ENCODE data around the gene ZNF100. TPM values are rescaled to one million over a fixed set of nuclear protein-coding genes. Genes with fewer than 3 reads are reported as not detected.
"Not testable (repeated sequence)": the region's sequence is repeated elsewhere in the genome, so short reads cannot be mapped to it uniquely, and the experiment has no call there.

ZNF100 gene
- polyA plus RNA-seq, 1 of the 3 experiments (the other 2 are of a cell fraction), result 1.1 TPM

- Histone ChIP-seq H3K79me2 (ENCODE audit: insufficient read depth) (no peaks in the 10 kb centered on the region), H3F3A (replicated peaks; ENCODE audit: insufficient read depth) (no peaks in the 10 kb centered on the region), H3K27me3 (ENCODE audit: insufficient read depth) (no peaks in the 10 kb centered on the region), H3K9ac (no peak overlapping the region), H3K4me1 (ENCODE audit: control insufficient read depth in 1 of 2, insufficient read depth in 2 of 2, low read depth in 1 of 2, low read length in 1 of 2) (no peaks in the 10 kb centered on the region), H2AFZ (ENCODE audit: low read depth) (no peak overlapping the region), H4K20me1 (ENCODE audit: insufficient read depth) (no peaks in the 10 kb centered on the region), H3K27ac (ENCODE audit: low read depth in 2 of 2, low read length in 1 of 2) (no peak overlapping the region), H3K36me3 (replicated peaks in 1 of 2; ENCODE audit: control insufficient read depth in 1 of 2, insufficient read depth in 2 of 2, low read length in 1 of 2) (no peaks in the 10 kb centered on the region), H3K9me2 (no peaks in the 10 kb centered on the region), H3K9me3 (no peaks in the 10 kb centered on the region), H3K4me2 (no peak overlapping the region), H3K4me3 (ENCODE audit: low read depth in 2 of 2, low read length in 1 of 2) (no peak overlapping the region)
- CTCF ChIA-PET, result no interaction called here
- no peak for DNase-seq
- TF ChIP-seq, protein P1, sequence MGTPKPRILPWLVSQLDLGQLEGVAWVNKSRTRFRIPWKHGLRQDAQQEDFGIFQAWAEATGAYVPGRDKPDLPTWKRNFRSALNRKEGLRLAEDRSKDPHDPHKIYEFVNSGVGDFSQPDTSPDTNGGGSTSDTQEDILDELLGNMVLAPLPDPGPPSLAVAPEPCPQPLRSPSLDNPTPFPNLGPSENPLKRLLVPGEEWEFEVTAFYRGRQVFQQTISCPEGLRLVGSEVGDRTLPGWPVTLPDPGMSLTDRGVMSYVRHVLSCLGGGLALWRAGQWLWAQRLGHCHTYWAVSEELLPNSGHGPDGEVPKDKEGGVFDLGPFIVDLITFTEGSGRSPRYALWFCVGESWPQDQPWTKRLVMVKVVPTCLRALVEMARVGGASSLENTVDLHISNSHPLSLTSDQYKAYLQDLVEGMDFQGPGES (IDR thresholded peaks at IDR 0.05; ENCODE audit: low read depth, low read length), result no peak
- no peak for TF ChIP-seq RFX5 (IDR thresholded peaks at IDR 0.05; ENCODE audit: low read length)
- TF ChIP-seq GATA2 (CRISPR knock-in tag; IDR thresholded peaks at IDR 0.05), result no peak
- TF ChIP-seq FOXM1 (IDR thresholded peaks at IDR 0.05; ENCODE audit: low read depth), result no peak
- TF ChIP-seq RAD21 (IDR thresholded peaks at IDR 0.05; ENCODE audit: low read length), result no peak
- no peak for TF ChIP-seq FOSL2 (IDR thresholded peaks at IDR 0.05; ENCODE audit: borderline replicate concordance, low read depth)
- 15% methylated on average over 4 of the region's 4 CpGs for WGBS (ENCODE audit: low lambda C conversion rate)
- POLR2A ChIA-PET, result no interaction called here
These were observed 53.6 kb downstream of the ZNF100 start for GRCh38 chr19:21713761-21714160.

- Histone ChIP-seq H3F3A (replicated peaks; ENCODE audit: insufficient read depth) (no peaks in the 10 kb centered on the region), H3K4me3 (ENCODE audit: low read depth in 2 of 2, low read length in 1 of 2) (no peak overlapping the region), H3K9ac (no peak overlapping the region), H3K4me2 (no peak overlapping the region), H2AFZ (ENCODE audit: low read depth) (no peak overlapping the region), H3K4me1 (ENCODE audit: control insufficient read depth in 1 of 2, insufficient read depth in 2 of 2, low read depth in 1 of 2, low read length in 1 of 2) (no peaks in the 10 kb centered on the region), H3K9me2 (no peaks in the 10 kb centered on the region), H4K20me1 (ENCODE audit: insufficient read depth) (no peaks in the 10 kb centered on the region), H3K36me3 (replicated peaks in 1 of 2; ENCODE audit: control insufficient read depth in 1 of 2, insufficient read depth in 2 of 2, low read length in 1 of 2) (no peaks in the 10 kb centered on the region), H3K27ac (ENCODE audit: low read depth in 2 of 2, low read length in 1 of 2) (no peak overlapping the region), H3K79me2 (ENCODE audit: insufficient read depth) (no peaks in the 10 kb centered on the region), H3K9me3 (no peaks in the 10 kb centered on the region), H3K27me3 (ENCODE audit: insufficient read depth) (no peaks in the 10 kb centered on the region)
- POLR2A ChIA-PET, result no interaction called here
- no peak for DNase-seq
- CTCF ChIA-PET, result no interaction called here
- WGBS (ENCODE audit: low lambda C conversion rate), result 35% methylated on average over 12 of the region's 24 CpGs
- no peak for TF ChIP-seq SIN3A (IDR thresholded peaks at IDR 0.05; ENCODE audit: borderline replicate concordance, low read depth, low read length)
- no peak for TF ChIP-seq MAX (IDR thresholded peaks at IDR 0.05; ENCODE audit: low read depth)
- no peak for TF ChIP-seq MEF2A (IDR thresholded peaks at IDR 0.05; ENCODE audit: borderline replicate concordance, low read depth)
- no peak for TF ChIP-seq EP300 (IDR thresholded peaks at IDR 0.05; ENCODE audit: borderline replicate concordance in 1 of 2, low read depth in 1 of 2, low read length in 1 of 2)
- TF ChIP-seq EZH2phosphoT487 (IDR thresholded peaks at IDR 0.05; ENCODE audit: borderline replicate concordance, low read depth), result no peak
- no peak for TF ChIP-seq YY1 (IDR thresholded peaks at IDR 0.05; ENCODE audit: low read depth)
- no peak for TF ChIP-seq MXI1 (IDR thresholded peaks at IDR 0.05; ENCODE audit: low read depth, low read length)
- TF ChIP-seq, protein P2, sequence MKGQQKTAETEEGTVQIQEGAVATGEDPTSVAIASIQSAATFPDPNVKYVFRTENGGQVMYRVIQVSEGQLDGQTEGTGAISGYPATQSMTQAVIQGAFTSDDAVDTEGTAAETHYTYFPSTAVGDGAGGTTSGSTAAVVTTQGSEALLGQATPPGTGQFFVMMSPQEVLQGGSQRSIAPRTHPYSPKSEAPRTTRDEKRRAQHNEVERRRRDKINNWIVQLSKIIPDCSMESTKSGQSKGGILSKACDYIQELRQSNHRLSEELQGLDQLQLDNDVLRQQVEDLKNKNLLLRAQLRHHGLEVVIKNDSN (IDR thresholded peaks at IDR 0.05; ENCODE audit: borderline replicate concordance, low read depth), result no peak
- TF ChIP-seq FOXJ3 (CRISPR knock-in tag; IDR thresholded peaks at IDR 0.05), result no peak
- TF ChIP-seq, protein P1 (IDR thresholded peaks at IDR 0.05; ENCODE audit: low read depth, low read length), result no peak
- TF ChIP-seq USF2 (IDR thresholded peaks at IDR 0.05; ENCODE audit: borderline replicate concordance, low read depth, low read length), result no peak
- TF ChIP-seq ELF1 (IDR thresholded peaks at IDR 0.05), result no peak
- TF ChIP-seq RXRA (IDR thresholded peaks at IDR 0.05; ENCODE audit: borderline replicate concordance, low read depth), result no peak
- TF ChIP-seq POLR2AphosphoS5 (IDR thresholded peaks at IDR 0.05; ENCODE audit: low read depth, low read length), result no peak
These were observed 57.9 kb downstream of the ZNF100 start for GRCh38 chr19:21709464-21709863.

- H3K27ac ChIP-seq (ENCODE audit: low read depth in 2 of 2, low read length in 1 of 2); H3K4me2 ChIP-seq; DNase-seq; H3F3A ChIP-seq (replicated peaks; ENCODE audit: insufficient read depth); H4K20me1 ChIP-seq (ENCODE audit: insufficient read depth); H3K9me2 ChIP-seq; H3K9me3 ChIP-seq; H3K4me3 ChIP-seq (ENCODE audit: low read depth in 2 of 2, low read length in 1 of 2); POLR2A ChIA-PET; H3K27me3 ChIP-seq (ENCODE audit: insufficient read depth); CTCF ChIA-PET; H3K36me3 ChIP-seq (replicated peaks in 1 of 2; ENCODE audit: control insufficient read depth in 1 of 2, insufficient read depth in 2 of 2, low read length in 1 of 2); H3K9ac ChIP-seq; H3K4me1 ChIP-seq (ENCODE audit: control insufficient read depth in 1 of 2, insufficient read depth in 2 of 2, low read depth in 1 of 2, low read length in 1 of 2); H2AFZ ChIP-seq (ENCODE audit: low read depth); H3K79me2 ChIP-seq (ENCODE audit: insufficient read depth): not testable (repeated sequence)
- WGBS (ENCODE audit: low lambda C conversion rate), result 76% methylated on average over 9 of the region's 31 CpGs
These were observed 59.5 kb downstream of the ZNF100 start for GRCh38 chr19:21707878-21708277.

All from SK-N-SH (cell line).